K562 (cell line): ENCODE measurements around the gene RBM20. TPM values are rescaled to one million over a fixed set of nuclear protein-coding genes. Genes with fewer than 3 reads are reported as not detected.

Source experiments
- ARID2 ChIP-seq: fragments of 450-650 bp; IDR thresholded peaks from 2 replicates; pipeline ENCODE4 v1.6.1; 2017; ENCODE audit warnings: antibody characterized with exemption, mild to moderate bottlenecking
- BRF1 ChIP-seq: IDR thresholded peaks from 3 replicates; pipeline ENCODE4 v1.6.1; 2011; ENCODE audit warnings: borderline replicate concordance, mild to moderate bottlenecking; ENCODE audit not compliant: insufficient read length; ENCODE audit errors: extremely low read depth
- CBFA2T2 ChIP-seq: fragments of 450-650 bp; conservative IDR thresholded peaks from 2 replicates; pipeline ENCODE4 v1.6.1; 2017; ENCODE audit warnings: mild to moderate bottlenecking
- CLOCK ChIP-seq: fragments of 250-450 bp; sonication (Bioruptor Pico); IDR thresholded peaks from 2 replicates; pipeline ENCODE4 v1.4.0; 2020; ENCODE audit warnings: mild to moderate bottlenecking, moderate library complexity, borderline replicate concordance
- CXXC5 ChIP-seq: fragments of 250-450 bp; sonication (Bioruptor Pico); IDR thresholded peaks from 2 replicates; pipeline ENCODE4 v1.8.0; 2022; ENCODE audit warnings: inconsistent platforms, mild to moderate bottlenecking, moderate library complexity
- DIDO1 ChIP-seq: fragments of 450-650 bp; IDR thresholded peaks from 2 replicates; pipeline ENCODE4 v1.6.1; 2016; ENCODE audit warnings: low read depth, missing biosample characterization, missing genetic modification characterization
- E2F3 ChIP-seq: fragments of 250-450 bp; sonication (Bioruptor Pico); IDR thresholded peaks from 2 replicates; pipeline ENCODE4 v1.4.0; 2020; ENCODE audit warnings: mild to moderate bottlenecking
- ETS2 ChIP-seq: IDR thresholded peaks from 2 replicates; pipeline ENCODE4 v1.6.1; 2016; ENCODE audit warnings: borderline replicate concordance, missing genetic modification characterization, mild to moderate bottlenecking, moderate library complexity, missing compliant biosample characterization; ENCODE audit not compliant: poor library complexity, severe bottlenecking
- HDAC1 ChIP-seq, 2 experiments: fragments of 450-650 bp; IDR thresholded peaks; 2 replicates each; pipeline ENCODE4 v1.6.1; 2016 to 2017; ENCODE audit warnings: inconsistent platforms in 1 of 2, mild to moderate bottlenecking in 1 of 2, moderate library complexity in 1 of 2
- HNRNPL ChIP-seq: fragments of 200-400 bp; formaldehyde crosslinking; IDR thresholded peaks from 2 replicates; pipeline ENCODE4 v1.6.1; 2017; ENCODE audit warnings: low read depth, mild to moderate bottlenecking, low read length
- KDM1A ChIP-seq, 2 experiments: fragments of 450-650 bp; IDR thresholded peaks; 2 replicates each; pipeline ENCODE4 v1.6.1; 2016; ENCODE audit warnings: mild to moderate bottlenecking in 2 of 2
- NBN ChIP-seq: fragments of 450-650 bp; IDR thresholded peaks from 2 replicates; pipeline ENCODE4 v1.6.1; 2016; ENCODE audit warnings: low read depth, mild to moderate bottlenecking
- PHB2 ChIP-seq: fragments of 450-650 bp; IDR thresholded peaks from 2 replicates; pipeline ENCODE4 v1.6.1; 2017; ENCODE audit warnings: low read depth
- UBTF ChIP-seq, 2 experiments: IDR thresholded peaks; 2 replicates each; pipeline ENCODE4 v1.6.1; 2012; ENCODE audit warnings: improper control_type of control experiment in 2 of 2, low read depth in 2 of 2, low read length in 2 of 2, borderline replicate concordance in 1 of 2
- YBX1 ChIP-seq: fragments of 450-650 bp; IDR thresholded peaks from 2 replicates; pipeline ENCODE4 v1.7.1; 2016; ENCODE audit warnings: mild to moderate bottlenecking
- ZNF143 ChIP-seq: sonication (generic); formaldehyde crosslinking; IDR thresholded peaks from 2 replicates; pipeline ENCODE4 v1.9.0; 2022; ENCODE audit warnings: mild to moderate bottlenecking, missing genetic modification reagents
- ZNF3 ChIP-seq: fragments of 250-450 bp; sonication (Bioruptor Pico); IDR thresholded peaks from 2 replicates; pipeline ENCODE4 v1.5.0; 2021; ENCODE audit warnings: mild to moderate bottlenecking, moderate library complexity
- polyA plus RNA-seq, 8 experiments: library from polyadenylated mRNA; depleted of rRNA in 4 of 8; stranded (reverse) in 5 of 8; unstranded in 3 of 8; fragments of >200 nt; fragmentation: Nextera tagmentation in 2 of 8; fragmentation: Illumina TruSeq in 1 of 8; extraction: Ambion mirVana in 2 of 8; extraction: Trizol in 1 of 8; gene quantifications; 2 replicates each; pipeline versions ENCODE4 v1.2.1 to v1.2.3, GENCODE V29; 2011 to 2014; ENCODE audit warnings: inconsistent platforms in 1 of 8, missing spikeins in 1 of 8
- total RNA-seq, 7 experiments: library from RNA; depleted of rRNA in 6 of 7; stranded (reverse); fragments of >200 nt in 6 of 7; fragmentation: Illumina TruSeq in 2 of 7; extraction: Trizol in 2 of 7; gene quantifications; 2 replicates each; pipeline versions ENCODE4 v1.2.1 to v1.2.3, GENCODE V29; 2011 to 2021; ENCODE audit warnings: low replicate concordance in 1 of 7
- TF ChIP-seq, protein P1 (sequence below), 3 experiments: IDR thresholded peaks in 2 of 3; conservative IDR thresholded peaks in 1 of 3; 2 replicates each; pipeline ENCODE4 v1.5.1; 2011 to 2012; ENCODE audit warnings: low read length in 3 of 3, mild to moderate bottlenecking in 3 of 3, control low read depth in 2 of 3, improper control_type of control experiment in 1 of 3, inconsistent platforms in 1 of 3, low read depth in 1 of 3, mixed read lengths in 1 of 3, moderate library complexity in 1 of 3; ENCODE audit not compliant: insufficient read depth in 2 of 3
- TF ChIP-seq, protein P2 (sequence below): fragments of 450-650 bp; IDR thresholded peaks from 2 replicates; pipeline ENCODE4 v1.6.1; 2016; ENCODE audit warnings: mild to moderate bottlenecking

RBM20 gene
- total and polyA plus RNA-seq, 9 of the 15 experiments (the other 6 are each of a cell fraction or from before 2014, with no cell fraction given): 0.63 to 5.7 (median 3.2) TPM

- TF ChIP-seq CLOCK (no peak), HDAC1 (IDR thresholded peaks at IDR 0.05) (peak in 1 of 2 experiments; percentile 62; a peak in 1 of 4 replicates), PHB2 (no peak), BRF1 (no peak), YBX1 (no peak), HNRNPL (no peak), KDM1A (IDR thresholded peaks at IDR 0.05) (peak; percentile 42 to 51; a peak in 2 of 4 replicates), NBN (peak; percentile 67; the same call in 1 of the 2 replicates), ZNF143 (CRISPR knock-in tag) (no peak), CBFA2T2 (no peak), UBTF (IDR thresholded peaks at IDR 0.05; ENCODE audit: borderline replicate concordance in 1 of 2, low read depth in 2 of 2, low read length in 2 of 2) (no peak), CXXC5 (CRISPR knock-in tag) (peak; percentile 49), ZNF3 (no peak), DIDO1 (no peak), E2F3 (CRISPR knock-in tag) (no peak), ARID2 (no peak), ETS2 (tag) (no peak)
- TF ChIP-seq, protein P1, sequence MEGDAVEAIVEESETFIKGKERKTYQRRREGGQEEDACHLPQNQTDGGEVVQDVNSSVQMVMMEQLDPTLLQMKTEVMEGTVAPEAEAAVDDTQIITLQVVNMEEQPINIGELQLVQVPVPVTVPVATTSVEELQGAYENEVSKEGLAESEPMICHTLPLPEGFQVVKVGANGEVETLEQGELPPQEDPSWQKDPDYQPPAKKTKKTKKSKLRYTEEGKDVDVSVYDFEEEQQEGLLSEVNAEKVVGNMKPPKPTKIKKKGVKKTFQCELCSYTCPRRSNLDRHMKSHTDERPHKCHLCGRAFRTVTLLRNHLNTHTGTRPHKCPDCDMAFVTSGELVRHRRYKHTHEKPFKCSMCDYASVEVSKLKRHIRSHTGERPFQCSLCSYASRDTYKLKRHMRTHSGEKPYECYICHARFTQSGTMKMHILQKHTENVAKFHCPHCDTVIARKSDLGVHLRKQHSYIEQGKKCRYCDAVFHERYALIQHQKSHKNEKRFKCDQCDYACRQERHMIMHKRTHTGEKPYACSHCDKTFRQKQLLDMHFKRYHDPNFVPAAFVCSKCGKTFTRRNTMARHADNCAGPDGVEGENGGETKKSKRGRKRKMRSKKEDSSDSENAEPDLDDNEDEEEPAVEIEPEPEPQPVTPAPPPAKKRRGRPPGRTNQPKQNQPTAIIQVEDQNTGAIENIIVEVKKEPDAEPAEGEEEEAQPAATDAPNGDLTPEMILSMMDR (IDR thresholded peaks at IDR 0.05 in 2 of 3, conservative IDR thresholded peaks at IDR 0.05 in 1 of 3; ENCODE audit: insufficient read depth in 2 of 3, low read depth in 1 of 3, low read length in 3 of 3): no peak
- TF ChIP-seq, protein P2, sequence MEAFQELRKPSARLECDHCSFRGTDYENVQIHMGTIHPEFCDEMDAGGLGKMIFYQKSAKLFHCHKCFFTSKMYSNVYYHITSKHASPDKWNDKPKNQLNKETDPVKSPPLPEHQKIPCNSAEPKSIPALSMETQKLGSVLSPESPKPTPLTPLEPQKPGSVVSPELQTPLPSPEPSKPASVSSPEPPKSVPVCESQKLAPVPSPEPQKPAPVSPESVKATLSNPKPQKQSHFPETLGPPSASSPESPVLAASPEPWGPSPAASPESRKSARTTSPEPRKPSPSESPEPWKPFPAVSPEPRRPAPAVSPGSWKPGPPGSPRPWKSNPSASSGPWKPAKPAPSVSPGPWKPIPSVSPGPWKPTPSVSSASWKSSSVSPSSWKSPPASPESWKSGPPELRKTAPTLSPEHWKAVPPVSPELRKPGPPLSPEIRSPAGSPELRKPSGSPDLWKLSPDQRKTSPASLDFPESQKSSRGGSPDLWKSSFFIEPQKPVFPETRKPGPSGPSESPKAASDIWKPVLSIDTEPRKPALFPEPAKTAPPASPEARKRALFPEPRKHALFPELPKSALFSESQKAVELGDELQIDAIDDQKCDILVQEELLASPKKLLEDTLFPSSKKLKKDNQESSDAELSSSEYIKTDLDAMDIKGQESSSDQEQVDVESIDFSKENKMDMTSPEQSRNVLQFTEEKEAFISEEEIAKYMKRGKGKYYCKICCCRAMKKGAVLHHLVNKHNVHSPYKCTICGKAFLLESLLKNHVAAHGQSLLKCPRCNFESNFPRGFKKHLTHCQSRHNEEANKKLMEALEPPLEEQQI: no peak
These were observed 242.0 kb downstream of the RBM20 start (continued) for GRCh38 chr10:110885932-110886674.
